Dendritic cell treated with granulocyte-macrophage colony-stimulating factor and Interleukin-4, amounts not matched to agents 40 ng/mL and 50 ng/mL, for 4 days (primary cell): ENCODE measurements around the gene ASAP2.
"Not testable (repeated sequence)": the region's sequence is repeated elsewhere in the genome, so short reads cannot be mapped to it uniquely, and the experiment has no call there.

Experiments used
- H3K27ac Mint-ChIP-seq: one replicate; pipeline ENCODE4 v1.8.0; 2022; ENCODE audit warnings: mild to moderate bottlenecking, mixed read lengths
- H3K27me3 Mint-ChIP-seq: one replicate; pipeline ENCODE4 v1.8.0; 2022; ENCODE audit warnings: mild to moderate bottlenecking, mixed read lengths
- H3K36me3 Mint-ChIP-seq: one replicate; pipeline ENCODE4 v1.8.0; 2022; ENCODE audit warnings: low read depth, mixed read lengths
- H3K4me1 Mint-ChIP-seq: one replicate; pipeline ENCODE4 v1.8.0; 2022; ENCODE audit warnings: low read depth, mixed read lengths
- H3K4me3 Mint-ChIP-seq: one replicate; pipeline ENCODE4 v1.8.0; 2022; ENCODE audit warnings: mild to moderate bottlenecking, moderate library complexity, mixed read lengths
- H3K9me3 Mint-ChIP-seq: one replicate; pipeline ENCODE4 v1.8.0; 2022; ENCODE audit warnings: mixed read lengths
- intact Hi-C: fragments of 100-400 bp; cut with micrococcal nuclease; formaldehyde crosslinking; loops from one replicate; pipeline ENCODE4 v1.15.0; 2022

ASAP2 gene

DNA sequence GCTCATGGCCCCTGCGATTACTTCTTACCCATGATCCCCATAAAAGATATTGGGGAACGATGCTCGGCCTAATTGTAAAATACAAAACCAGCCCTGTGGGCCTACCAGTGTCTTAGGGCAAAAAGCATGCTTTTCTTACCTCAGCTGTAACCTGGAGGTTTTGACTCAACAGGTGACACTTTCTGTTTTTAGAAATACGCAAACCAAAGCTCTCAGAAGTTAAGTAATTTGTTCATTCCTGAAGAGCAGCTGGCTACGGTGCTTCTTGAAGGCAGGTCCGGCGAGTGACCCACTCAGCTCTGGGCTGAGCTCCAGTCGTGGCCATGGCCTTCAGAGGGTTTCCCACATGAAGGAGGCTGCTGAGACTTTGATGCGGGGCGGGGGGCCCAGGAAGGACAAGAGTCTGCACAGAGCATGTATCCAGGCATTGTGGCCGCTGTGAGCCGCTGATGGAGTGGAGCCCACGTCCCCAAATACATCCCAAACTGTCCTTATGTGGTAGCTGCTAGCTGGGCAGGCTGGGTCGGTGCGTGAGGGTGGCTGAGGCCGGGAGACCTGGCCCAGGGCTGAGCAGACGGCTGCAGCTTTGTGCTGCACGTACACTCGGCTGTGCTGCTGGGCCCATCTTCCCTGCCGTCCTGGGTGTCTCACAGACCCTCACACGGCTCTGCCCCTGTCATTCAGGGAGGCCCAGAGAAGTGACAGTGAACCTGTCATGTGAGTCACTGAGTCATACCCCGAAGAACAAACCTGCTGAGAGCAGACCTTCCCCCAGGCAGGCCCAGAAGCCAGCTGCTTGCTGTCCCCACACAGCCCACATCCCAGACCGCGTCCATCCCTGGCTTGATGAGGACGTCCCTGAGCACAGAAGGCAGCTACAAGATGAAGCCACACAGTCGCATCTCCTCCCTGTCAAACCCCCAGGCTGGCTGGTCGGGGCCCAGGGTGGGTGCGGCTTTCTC lies 182.6 kb downstream of the ASAP2 start:
- H3K27me3 Mint-ChIP-seq = no peaks in the 10 kb centered on the region
- intact Hi-C loops = no loop called here
- H3K9me3 Mint-ChIP-seq = peaks cover 6% of the 10 kb centered on the region
- H3K4me1 Mint-ChIP-seq = no peaks in the 10 kb centered on the region
- H3K4me3 Mint-ChIP-seq = no peak overlapping the region
- H3K27ac Mint-ChIP-seq = no peak overlapping the region
- peaks cover 52% of the 10 kb centered on the region for H3K36me3 Mint-ChIP-seq

DNA sequence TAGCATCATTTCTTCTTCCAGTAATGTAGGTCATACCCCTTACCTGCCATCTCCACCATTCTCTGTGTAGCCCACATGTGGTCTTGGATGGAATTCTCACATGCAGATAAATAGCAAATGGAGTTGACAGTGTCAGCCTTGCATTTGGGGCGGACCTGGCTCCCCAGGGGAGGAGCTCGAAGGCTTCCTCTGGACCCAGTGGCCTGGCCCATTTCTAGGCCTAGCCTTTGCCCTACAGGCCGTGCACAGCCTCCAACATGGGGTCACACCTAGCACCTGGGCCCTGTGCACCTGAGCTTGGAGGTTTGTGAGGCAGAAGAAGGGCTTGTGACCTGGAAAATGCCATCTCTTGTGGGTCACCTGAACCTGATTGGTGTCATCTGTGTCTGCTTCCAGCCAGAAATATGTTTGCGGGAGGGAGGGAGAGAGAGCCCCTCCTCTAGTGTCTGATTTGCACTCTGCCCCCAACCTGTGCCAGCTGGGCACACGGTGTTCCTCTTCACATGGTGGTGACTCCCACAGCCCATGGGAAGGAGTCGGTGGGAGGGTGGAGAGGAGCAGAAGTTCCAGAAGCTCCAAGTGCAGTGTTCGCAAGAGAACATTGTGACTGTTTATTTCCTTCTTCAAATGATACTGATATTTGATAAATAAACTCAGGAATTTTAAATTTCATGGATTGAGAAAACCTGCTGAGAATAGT lies 183.7 kb downstream of the ASAP2 start:
- Mint-ChIP-seq H3K27me3 (no peaks in the 10 kb centered on the region), H3K9me3 (peaks cover 6% of the 10 kb centered on the region), H3K36me3 (peaks cover 58% of the 10 kb centered on the region), H3K4me1 (no peaks in the 10 kb centered on the region), H3K27ac (no peak overlapping the region), H3K4me3 (no peak overlapping the region)
- intact Hi-C loops = no loop called here

DNA sequence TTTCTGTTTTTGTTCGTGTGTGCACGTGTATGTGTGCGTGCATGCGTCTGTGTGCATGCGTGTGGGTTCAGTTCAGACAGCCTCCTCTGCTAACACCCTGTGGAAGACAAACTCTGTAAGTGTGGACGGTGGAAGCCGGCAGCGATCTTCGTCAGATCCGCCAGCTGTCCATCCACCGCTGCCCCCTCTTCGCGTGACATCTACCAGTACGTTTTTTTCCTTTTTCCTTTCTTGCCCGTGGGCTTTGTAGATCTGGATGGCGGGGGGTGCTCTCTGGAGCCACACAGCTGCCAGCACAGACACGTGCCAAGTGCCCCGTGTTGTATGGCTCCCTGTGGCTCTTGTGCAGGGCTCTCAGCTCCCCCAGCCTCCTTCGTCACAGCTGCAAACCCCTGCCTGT lies 184.4 kb downstream of the ASAP2 start:
- Mint-ChIP-seq H3K4me1 (no peaks in the 10 kb centered on the region), H3K27me3 (no peaks in the 10 kb centered on the region), H3K4me3 (no peak overlapping the region), H3K27ac (no peak overlapping the region), H3K36me3 (peaks cover 58% of the 10 kb centered on the region), H3K9me3 (peaks cover 6% of the 10 kb centered on the region)
- intact Hi-C loops = no loop called here

DNA sequence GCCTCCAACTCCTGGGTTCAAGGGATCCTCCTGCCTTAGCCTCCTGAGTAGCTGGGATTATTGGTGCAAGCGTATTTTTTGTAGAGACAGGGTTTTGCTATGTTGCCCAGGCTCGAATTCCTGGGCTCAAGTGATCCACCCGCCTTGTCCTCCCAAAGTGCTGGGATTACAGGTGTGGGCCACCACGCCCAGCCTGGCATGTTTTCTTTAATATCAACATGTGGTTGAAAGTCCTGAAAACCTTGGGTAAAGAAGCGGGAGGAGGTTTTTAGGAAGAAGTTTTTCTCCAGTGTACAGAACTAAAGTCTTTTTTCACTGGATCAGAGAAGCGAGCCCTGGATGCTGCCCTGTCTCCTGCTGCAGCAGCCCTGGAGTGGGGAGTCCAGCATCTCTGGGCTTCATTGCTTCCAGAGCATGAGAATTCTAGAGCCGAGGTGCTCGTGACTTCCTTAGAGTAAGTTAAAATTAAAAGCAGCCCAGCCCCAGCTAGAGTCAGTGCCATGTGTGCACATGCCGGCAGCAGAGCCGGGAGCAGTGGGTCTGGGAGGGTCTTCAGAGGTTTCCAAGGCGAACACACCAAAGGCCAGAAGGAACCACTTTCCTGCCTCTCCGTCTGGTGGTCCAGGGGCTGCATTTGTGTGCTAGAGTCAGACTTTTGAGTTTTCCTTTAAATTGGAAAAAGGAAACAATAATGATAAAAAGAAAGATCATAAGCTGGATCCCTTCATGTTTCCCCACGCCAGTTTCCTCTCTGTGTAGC lies 185.5 kb downstream of the ASAP2 start:
- H3K27ac Mint-ChIP-seq = no peak overlapping the region
- peaks cover 6% of the 10 kb centered on the region for H3K9me3 Mint-ChIP-seq
- H3K36me3 Mint-ChIP-seq = peaks cover 57% of the 10 kb centered on the region
- no peak overlapping the region for H3K4me3 Mint-ChIP-seq
- no peaks in the 10 kb centered on the region for H3K4me1 Mint-ChIP-seq
- H3K27me3 Mint-ChIP-seq = no peaks in the 10 kb centered on the region
- intact Hi-C loops = no loop called here

DNA sequence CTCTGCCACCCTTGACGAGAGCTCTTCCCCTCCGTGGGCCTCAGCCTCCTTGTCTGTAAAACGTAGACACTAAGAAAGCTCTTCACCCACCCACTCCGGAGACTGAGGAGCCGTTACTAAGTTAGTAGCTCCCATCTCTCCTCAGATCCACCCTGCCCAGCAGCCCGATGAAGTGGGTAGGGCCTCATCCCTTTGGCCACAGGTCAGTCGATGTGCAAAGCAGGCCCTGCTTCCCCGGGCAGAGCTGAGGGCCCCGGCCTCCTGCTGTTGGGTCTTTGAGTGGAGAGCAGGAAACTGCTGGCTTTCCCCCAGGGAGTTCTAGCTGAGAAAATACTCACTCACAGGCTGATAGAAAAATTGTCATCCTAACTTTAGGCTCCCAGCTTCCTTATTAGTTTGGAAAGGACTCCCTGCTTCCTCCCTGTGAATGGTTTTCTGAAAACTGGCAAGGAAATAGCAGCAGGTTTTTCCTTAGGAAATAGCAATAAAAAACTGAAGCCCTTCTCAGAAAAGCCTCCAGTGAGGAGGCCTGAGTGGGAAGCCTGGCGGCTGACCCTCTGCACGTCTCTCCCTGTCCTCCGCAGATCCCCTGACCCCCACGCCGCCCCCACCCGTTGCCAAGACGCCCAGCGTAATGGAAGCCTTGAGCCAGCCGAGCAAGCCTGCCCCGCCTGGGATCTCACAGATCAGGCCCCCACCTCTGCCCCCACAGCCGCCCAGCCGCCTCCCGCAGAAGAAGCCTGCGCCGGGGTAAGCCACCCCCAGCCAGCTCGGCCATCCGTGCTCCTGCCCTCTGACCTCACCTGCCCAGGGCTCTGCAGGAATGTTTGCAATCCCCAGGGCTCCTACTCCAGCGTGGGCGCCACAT lies 186.5 kb downstream of the ASAP2 start:
- intact Hi-C loops = no loop called here
- no peaks in the 10 kb centered on the region for H3K4me1 Mint-ChIP-seq
- no peak overlapping the region for H3K27ac Mint-ChIP-seq
- peaks cover 47% of the 10 kb centered on the region for H3K36me3 Mint-ChIP-seq
- no peak overlapping the region for H3K4me3 Mint-ChIP-seq
- H3K27me3 Mint-ChIP-seq = no peaks in the 10 kb centered on the region
- H3K9me3 Mint-ChIP-seq = no peaks in the 10 kb centered on the region

DNA sequence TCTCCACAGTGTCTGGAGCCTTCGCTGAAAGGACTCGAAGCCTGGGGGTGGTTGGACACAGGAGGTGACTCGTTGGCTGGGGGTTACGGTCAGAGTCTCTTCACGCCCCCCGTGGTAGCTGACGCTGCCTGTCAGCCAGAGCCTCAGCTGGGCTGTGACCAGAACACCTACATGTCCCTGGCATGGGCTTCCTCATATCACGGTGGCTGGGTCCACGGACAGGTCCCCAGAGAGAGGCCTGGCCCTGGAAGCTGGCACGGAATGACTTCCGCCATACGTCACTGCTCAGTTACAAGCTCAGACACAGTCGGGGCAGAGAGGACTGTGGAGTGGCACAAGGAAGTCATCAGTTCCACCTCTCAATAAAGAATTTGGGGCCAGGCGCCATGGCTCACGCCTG lies 188.2 kb downstream of the ASAP2 start:
- intact Hi-C loops = no loop called here
- Mint-ChIP-seq H3K27me3 (no peaks in the 10 kb centered on the region), H3K9me3 (no peaks in the 10 kb centered on the region), H3K4me1 (no peaks in the 10 kb centered on the region), H3K4me3 (no peak overlapping the region), H3K36me3 (peaks cover 34% of the 10 kb centered on the region), H3K27ac (no peak overlapping the region)

DNA sequence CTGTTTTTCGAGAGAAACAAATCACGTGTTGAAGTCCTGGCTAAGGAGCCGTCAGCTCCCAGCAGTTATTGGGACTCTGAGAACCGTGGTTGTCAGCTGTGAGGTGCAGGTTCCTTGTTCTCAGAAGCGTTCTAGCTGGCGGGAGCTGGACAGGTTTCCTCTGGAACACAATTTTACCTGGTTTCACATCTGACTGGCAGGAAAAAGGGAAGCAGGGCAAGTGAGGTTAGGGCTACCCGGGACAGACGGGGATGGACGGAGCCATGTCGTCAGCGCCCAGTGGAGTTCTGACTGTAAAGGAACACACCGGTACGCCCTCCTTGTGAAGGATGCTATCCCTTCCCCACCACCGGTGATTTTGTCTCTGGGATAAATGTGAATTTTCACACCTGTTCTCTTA lies 190.6 kb downstream of the ASAP2 start:
- no peak overlapping the region for H3K4me3 Mint-ChIP-seq

DNA sequence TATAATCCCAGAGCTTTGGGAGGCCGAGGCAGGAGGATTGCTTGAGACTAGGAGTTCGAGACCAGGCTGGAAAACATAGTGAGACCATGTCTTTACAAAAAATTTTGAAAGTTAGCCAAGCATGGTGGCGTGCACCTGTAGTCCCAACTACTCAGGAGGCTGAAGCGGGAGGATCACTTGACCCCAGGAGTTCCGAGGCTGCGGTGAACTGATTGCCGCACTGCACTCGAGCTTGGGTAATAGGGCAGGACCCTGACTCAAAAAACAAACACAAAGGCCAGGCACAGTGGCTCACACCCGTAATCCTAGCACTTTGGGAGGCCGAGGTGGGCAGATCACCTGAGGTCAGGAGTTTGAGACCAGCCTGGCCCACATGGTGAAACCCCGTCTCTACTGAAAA lies 191.6 kb downstream of the ASAP2 start:
- H3K4me1 Mint-ChIP-seq, intact Hi-C loops: not testable (repeated sequence)

More for the DNA sequence above, 190.6 kb downstream of the ASAP2 start:
- H3K4me1 Mint-ChIP-seq = no peaks in the 10 kb centered on the region
- peaks cover 38% of the 10 kb centered on the region for H3K36me3 Mint-ChIP-seq
- intact Hi-C loops = no loop called here
- no peaks in the 10 kb centered on the region for H3K27me3 Mint-ChIP-seq
- H3K9me3 Mint-ChIP-seq = no peaks in the 10 kb centered on the region
- no peak overlapping the region for H3K27ac Mint-ChIP-seq

DNA sequence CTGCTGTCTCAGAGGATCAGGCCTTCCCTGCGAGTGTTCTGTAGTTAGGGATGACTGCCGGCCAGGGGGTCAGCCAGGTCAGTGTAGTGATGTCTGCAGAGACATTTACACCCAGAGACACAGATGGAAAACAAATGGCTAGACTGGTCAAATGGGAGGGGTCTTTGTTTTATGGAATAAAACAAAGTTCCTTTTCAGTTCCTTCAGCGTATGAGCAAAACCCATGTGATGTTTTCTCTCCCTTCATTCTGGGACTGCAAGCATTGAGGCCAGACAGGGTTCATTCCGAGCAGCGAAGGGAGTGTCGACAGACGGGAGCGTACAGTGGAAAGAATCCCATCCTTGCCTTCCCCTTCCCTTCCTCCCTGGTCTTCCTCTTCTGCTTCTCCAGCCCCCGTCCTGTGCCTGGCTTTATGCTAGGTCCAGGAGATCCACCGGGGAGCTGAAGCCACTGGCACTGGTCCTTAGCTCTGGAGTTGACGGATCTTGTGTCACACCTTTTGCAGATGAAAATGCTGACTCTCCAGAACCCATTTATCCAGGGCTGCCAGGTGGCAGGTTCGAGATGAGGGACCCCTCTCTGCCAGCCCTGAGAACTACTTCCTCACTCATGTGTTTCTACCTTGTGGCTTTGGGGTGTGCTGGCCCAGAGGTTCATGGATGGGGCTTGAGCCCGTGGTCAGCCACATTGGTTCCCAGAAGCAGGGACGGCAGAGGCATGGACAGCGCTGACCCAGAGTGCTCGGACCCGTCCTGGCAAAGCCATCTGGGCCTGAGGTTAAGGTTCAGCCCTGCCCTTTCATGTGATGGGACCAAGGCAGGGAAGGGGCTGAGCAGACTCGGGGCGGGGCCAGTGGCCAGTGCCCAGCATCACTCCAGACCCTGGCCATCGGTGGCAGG lies 192.5 kb downstream of the ASAP2 start:
- no peaks in the 10 kb centered on the region for H3K27me3 Mint-ChIP-seq
- H3K4me3 Mint-ChIP-seq = no peak overlapping the region
- intact Hi-C loops = no loop called here
- peaks cover 37% of the 10 kb centered on the region for H3K36me3 Mint-ChIP-seq
- no peak overlapping the region for H3K27ac Mint-ChIP-seq
- H3K4me1 Mint-ChIP-seq = no peaks in the 10 kb centered on the region
- no peaks in the 10 kb centered on the region for H3K9me3 Mint-ChIP-seq

More for the DNA sequence above, 191.6 kb downstream of the ASAP2 start:
- not testable (repeated sequence) for H3K27me3 Mint-ChIP-seq, H3K4me3 Mint-ChIP-seq, H3K9me3 Mint-ChIP-seq, H3K27ac Mint-ChIP-seq
- H3K36me3 Mint-ChIP-seq = peaks cover 45% of the 10 kb centered on the region

DNA sequence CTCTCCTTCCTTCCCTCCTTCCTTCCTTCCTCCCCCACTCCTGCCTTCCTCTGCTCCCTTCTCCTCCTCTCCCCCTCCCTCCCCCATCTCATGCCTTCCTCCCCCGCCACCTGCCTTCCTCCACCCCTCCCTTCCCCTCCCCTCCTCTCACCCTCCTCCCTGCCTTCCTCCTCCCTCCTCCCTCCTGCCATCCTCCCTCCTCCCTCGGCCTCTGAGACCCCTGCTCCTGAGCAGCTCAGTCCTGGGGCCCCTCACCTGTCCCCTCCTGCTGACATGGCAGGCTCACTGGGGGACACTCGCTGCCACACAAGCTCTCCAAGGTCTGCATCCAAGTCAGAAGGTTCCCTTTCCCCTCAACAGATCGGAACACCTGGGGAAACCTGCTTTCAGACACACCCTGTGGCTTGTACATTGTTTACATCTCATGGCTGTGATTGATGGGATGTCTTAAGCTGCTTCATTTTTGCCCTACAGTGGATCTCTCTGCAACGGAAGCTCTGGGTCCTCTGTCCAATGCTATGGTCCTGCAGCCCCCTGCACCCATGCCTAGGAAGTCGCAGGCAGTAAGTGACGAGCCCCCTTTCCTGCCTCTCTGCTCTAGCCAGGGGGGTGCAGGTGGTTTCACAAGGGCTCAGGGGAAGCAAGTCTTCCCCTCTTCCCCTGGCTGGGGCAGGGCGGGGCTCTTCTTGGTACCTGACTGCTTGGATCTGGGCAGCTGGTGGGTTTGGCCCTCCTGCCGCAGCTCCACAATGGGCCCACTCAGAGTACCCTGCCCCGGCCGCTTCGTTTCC lies 193.9 kb downstream of the ASAP2 start:
- H3K27ac Mint-ChIP-seq = no peak overlapping the region
- peaks cover 37% of the 10 kb centered on the region for H3K36me3 Mint-ChIP-seq
- no peak overlapping the region for H3K4me3 Mint-ChIP-seq
- H3K4me1 Mint-ChIP-seq = no peaks in the 10 kb centered on the region
- no peaks in the 10 kb centered on the region for H3K27me3 Mint-ChIP-seq
- no peaks in the 10 kb centered on the region for H3K9me3 Mint-ChIP-seq
- intact Hi-C loops = no loop called here

DNA sequence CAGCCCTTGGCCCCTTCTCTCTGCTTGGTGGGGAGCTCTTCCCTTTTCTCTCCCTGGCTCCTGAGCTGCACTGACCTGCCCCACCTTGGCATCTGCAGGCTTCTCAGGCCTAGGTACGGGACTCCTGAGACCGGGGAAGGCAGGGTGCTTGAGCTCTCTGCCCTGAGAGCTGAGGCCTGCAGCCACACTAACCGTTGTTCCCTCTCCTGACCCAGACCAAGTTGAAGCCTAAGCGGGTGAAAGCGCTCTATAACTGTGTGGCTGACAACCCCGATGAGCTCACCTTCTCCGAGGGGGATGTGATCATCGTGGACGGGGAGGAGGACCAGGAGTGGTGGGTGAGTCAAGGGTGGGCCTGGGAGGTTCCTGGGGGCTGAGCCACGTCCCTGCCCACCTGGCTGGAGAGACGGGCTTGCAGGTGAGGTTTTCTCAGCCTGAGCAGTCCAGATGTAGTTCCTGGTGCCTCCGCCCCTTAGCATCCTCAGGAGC lies 194.5 kb downstream of the ASAP2 start:
- intact Hi-C loops = no loop called here
- no peaks in the 10 kb centered on the region for H3K4me1 Mint-ChIP-seq
- no peak overlapping the region for H3K4me3 Mint-ChIP-seq

More for the DNA sequence above, 194.5 kb downstream of the ASAP2 start:
- H3K27ac Mint-ChIP-seq = no peak overlapping the region
- no peaks in the 10 kb centered on the region for H3K9me3 Mint-ChIP-seq
- H3K36me3 Mint-ChIP-seq = peaks cover 37% of the 10 kb centered on the region
- H3K27me3 Mint-ChIP-seq = no peaks in the 10 kb centered on the region
